Esophagus muscularis mucosa (tissue), 4 donors: Measurements from ENCODE around the gene CDH4.

Source experiments
- CTCF ChIP-seq, 3 experiments: fragments of 200-600 bp in 2 of 3; fragments of 450-650 bp in 1 of 3; sonication (generic) in 2 of 3; IDR thresholded peaks; one replicate each; pipeline ENCODE4 v1.5.1; 2017 to 2019; ENCODE audit warnings: antibody characterized with exemption in 3 of 3, mild to moderate bottlenecking in 2 of 3, moderate library complexity in 1 of 3
- EP300 ChIP-seq: sonication (generic); formaldehyde crosslinking; IDR thresholded peaks from one replicate; pipeline ENCODE4 v1.6.1; 2017; ENCODE audit warnings: antibody characterized with exemption
- POLR2A ChIP-seq: fragments of 450-650 bp; IDR thresholded peaks from one replicate; pipeline ENCODE4 v1.6.1; 2017; ENCODE audit warnings: antibody characterized with exemption, moderate library complexity, mild to moderate bottlenecking, low read depth
- POLR2AphosphoS5 ChIP-seq, 2 donors: sonication (generic); formaldehyde crosslinking; IDR thresholded peaks; one replicate each; pipeline ENCODE4 v1.6.1; 2017; ENCODE audit warnings: antibody characterized with exemption in 2 of 2

DNA sequence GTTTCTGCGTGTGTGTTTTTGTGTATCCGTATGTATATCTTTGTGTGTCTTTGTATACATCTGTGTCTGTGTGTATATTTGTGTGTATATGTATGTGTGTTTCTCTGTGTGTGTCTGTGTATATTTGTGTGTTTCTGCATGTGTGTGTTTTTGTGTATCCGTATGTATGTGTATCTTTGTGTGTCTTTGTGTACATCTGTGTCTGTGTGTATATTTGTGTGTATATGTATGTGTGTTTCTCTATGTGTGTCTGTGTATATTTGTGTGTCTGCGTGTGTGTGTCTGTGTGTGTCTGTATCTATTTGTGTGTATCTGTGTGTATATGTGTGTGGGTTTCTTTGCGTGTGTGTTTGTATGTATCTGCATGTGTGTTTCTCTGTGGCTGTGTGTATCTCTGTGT is 192.6 kb downstream of the CDH4 start:
- no peak for TF ChIP-seq CTCF (IDR thresholded peaks at IDR 0.05)
- no peak for TF ChIP-seq POLR2AphosphoS5 (IDR thresholded peaks at IDR 0.05)
- no peak for TF ChIP-seq EP300
- no peak for TF ChIP-seq POLR2A
